Peyer's patch (tissue), 4 donors: ENCODE measurements around the gene ZNF79.

Experiments used
- CTCF ChIP-seq, 6 experiments: fragments of 450-650 bp in 4 of 6; fragments of 200-600 bp in 2 of 6; sonication (generic) in 1 of 6; IDR thresholded peaks; one replicate each; pipeline ENCODE4 v1.5.1; 2017 to 2019; ENCODE audit warnings: antibody characterized with exemption in 6 of 6, mild to moderate bottlenecking in 3 of 6, moderate library complexity in 1 of 6
- POLR2A ChIP-seq, 2 donors: fragments of 450-650 bp; IDR thresholded peaks; one replicate each; pipeline ENCODE4 v1.5.1; 2017; ENCODE audit warnings: antibody characterized with exemption in 2 of 2, mild to moderate bottlenecking in 2 of 2, moderate library complexity in 2 of 2

- TF ChIP-seq CTCF (IDR thresholded peaks at IDR 0.05) (no peak), POLR2A (IDR thresholded peaks at IDR 0.05) (no peak)
Measured at GRCh38 chr9:127388037-127388855, 35.9 kb upstream of the ZNF79 start.
